OCI-LY1 (cell line): Measurements from ENCODE around the gene KIAA1328.
"Not testable (repeated sequence)": the region's sequence is repeated elsewhere in the genome, so short reads cannot be mapped to it uniquely, and the experiment has no call there.

ENCODE experiments used
- H2AFZ ChIP-seq: fragments of 200-600 bp; sonication (generic), shearing (Covaris generic); 2 replicates; pipeline ENCODE4 v1.6.0; 2014; ENCODE audit warnings: antibody characterized with exemption, mild to moderate bottlenecking, low read length
- H3F3A ChIP-seq: fragments of 200-600 bp; sonication (generic), shearing (Covaris generic); 2 replicates; pipeline ENCODE4 v1.6.0; 2014; ENCODE audit warnings: mild to moderate bottlenecking, antibody characterized with exemption, low read length, moderate library complexity; ENCODE audit not compliant: insufficient read depth
- H3K27ac ChIP-seq: fragments of 200-600 bp; sonication (generic); 2 replicates; pipeline ENCODE4 v1.5.1; 2014; ENCODE audit warnings: low read length, mixed run types, mild to moderate bottlenecking, low read depth; ENCODE audit not compliant: poor library complexity, severe bottlenecking
- H3K27me3 ChIP-seq: fragments of 200-600 bp; sonication (generic); 2 replicates; pipeline ENCODE4 v1.6.0; 2014; ENCODE audit warnings: antibody characterized with exemption, mild to moderate bottlenecking, low read length, moderate library complexity; ENCODE audit not compliant: insufficient read depth
- H3K36me3 ChIP-seq: fragments of 200-600 bp; sonication (generic); 2 replicates; pipeline ENCODE4 v1.6.1; 2014; ENCODE audit warnings: mild to moderate bottlenecking, antibody characterized with exemption, low read length, moderate library complexity, mixed read lengths; ENCODE audit not compliant: insufficient read depth
- H3K4me1 ChIP-seq: fragments of 200-600 bp; sonication (generic); 2 replicates; pipeline ENCODE4 v1.5.1; 2014; ENCODE audit warnings: mild to moderate bottlenecking, low read length, moderate library complexity; ENCODE audit not compliant: insufficient read depth, severe bottlenecking
- H3K4me2 ChIP-seq: fragments of 200-600 bp; sonication (generic), shearing (Covaris generic); 2 replicates; pipeline ENCODE4 v1.6.1; 2014; ENCODE audit warnings: low read length
- H3K4me3 ChIP-seq: fragments of 200-600 bp; sonication (generic); 2 replicates; pipeline ENCODE4 v1.5.1; 2014; ENCODE audit warnings: low read length, low read depth, mild to moderate bottlenecking, mixed read lengths; ENCODE audit not compliant: poor library complexity, severe bottlenecking
- H3K79me2 ChIP-seq: fragments of 200-600 bp; shearing (Covaris generic); 2 replicates; pipeline ENCODE4 v1.6.1; 2016; ENCODE audit warnings: mixed run types, low read length, mixed read lengths; ENCODE audit not compliant: insufficient read depth
- H3K9ac ChIP-seq: fragments of 200-600 bp; sonication (generic), shearing (Covaris generic); 2 replicates; pipeline ENCODE4 v1.6.1; 2014; ENCODE audit warnings: mild to moderate bottlenecking, low read length, mixed read lengths
- H3K9me2 ChIP-seq: fragments of 200-600 bp; sonication (generic), shearing (Covaris generic); 2 replicates; pipeline ENCODE4 v1.6.1; 2014; ENCODE audit warnings: low read depth, mild to moderate bottlenecking, low read length, mixed read lengths
- H3K9me3 ChIP-seq: fragments of 200-600 bp; shearing (Covaris generic); 2 replicates; pipeline ENCODE4 v1.6.1; 2014; ENCODE audit warnings: low read length, mixed read lengths
- H4K20me1 ChIP-seq: fragments of 200-600 bp; sonication (generic), shearing (Covaris generic); 2 replicates; pipeline ENCODE4 v1.6.0; 2016; ENCODE audit warnings: mild to moderate bottlenecking, low read length; ENCODE audit not compliant: insufficient read depth
- EZH2 ChIP-seq: fragments of 200-600 bp; sonication (generic), shearing (Covaris generic); IDR thresholded peaks from 2 replicates; pipeline ENCODE4 v1.8.0; 2017; ENCODE audit warnings: borderline replicate concordance, mixed run types, mild to moderate bottlenecking, antibody characterized with exemption, low read length, moderate library complexity, mixed read lengths
- TF ChIP-seq, protein P1 (sequence below): fragments of 200-600 bp; sonication (generic), shearing (Covaris generic); IDR thresholded peaks from 2 replicates; pipeline ENCODE4 v1.5.1; 2017; ENCODE audit warnings: mild to moderate bottlenecking, antibody characterized with exemption, low read length, moderate library complexity, mixed read lengths

Gene KIAA1328

DNA sequence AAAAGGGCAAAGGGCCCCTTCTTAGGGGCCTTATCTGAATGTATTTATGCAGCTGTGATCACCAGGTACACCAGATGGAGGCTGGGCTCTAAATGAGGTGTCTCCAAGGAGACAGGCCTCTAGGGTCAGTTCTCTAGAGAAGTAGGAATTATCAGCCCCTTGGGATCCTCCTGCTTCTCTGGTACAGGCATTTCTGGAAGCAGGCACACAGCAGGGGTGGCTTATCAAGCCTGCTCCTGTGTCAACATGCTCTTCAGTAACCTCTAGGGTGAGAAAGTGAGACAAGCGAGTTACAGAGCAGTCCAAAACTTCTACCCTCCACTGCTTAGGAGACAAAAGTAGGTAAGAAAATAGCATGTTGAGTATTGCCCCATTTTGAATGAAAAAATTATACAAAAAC, 13.9 kb upstream of the KIAA1328 start:
- H3K4me2 ChIP-seq: no peak overlapping the region
- no peak overlapping the region for H3K9ac ChIP-seq
- no peaks in the 10 kb centered on the region for H3K4me1 ChIP-seq
- H3F3A ChIP-seq: no peaks in the 10 kb centered on the region; the same call in 1 of the 2 replicates
- H3K27me3 ChIP-seq: no peaks in the 10 kb centered on the region
- H3K4me3 ChIP-seq: no peak overlapping the region
- no peak overlapping the region for H3K27ac ChIP-seq
- no peaks in the 10 kb centered on the region for H4K20me1 ChIP-seq
- TF ChIP-seq, protein P1, sequence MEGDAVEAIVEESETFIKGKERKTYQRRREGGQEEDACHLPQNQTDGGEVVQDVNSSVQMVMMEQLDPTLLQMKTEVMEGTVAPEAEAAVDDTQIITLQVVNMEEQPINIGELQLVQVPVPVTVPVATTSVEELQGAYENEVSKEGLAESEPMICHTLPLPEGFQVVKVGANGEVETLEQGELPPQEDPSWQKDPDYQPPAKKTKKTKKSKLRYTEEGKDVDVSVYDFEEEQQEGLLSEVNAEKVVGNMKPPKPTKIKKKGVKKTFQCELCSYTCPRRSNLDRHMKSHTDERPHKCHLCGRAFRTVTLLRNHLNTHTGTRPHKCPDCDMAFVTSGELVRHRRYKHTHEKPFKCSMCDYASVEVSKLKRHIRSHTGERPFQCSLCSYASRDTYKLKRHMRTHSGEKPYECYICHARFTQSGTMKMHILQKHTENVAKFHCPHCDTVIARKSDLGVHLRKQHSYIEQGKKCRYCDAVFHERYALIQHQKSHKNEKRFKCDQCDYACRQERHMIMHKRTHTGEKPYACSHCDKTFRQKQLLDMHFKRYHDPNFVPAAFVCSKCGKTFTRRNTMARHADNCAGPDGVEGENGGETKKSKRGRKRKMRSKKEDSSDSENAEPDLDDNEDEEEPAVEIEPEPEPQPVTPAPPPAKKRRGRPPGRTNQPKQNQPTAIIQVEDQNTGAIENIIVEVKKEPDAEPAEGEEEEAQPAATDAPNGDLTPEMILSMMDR: no peak
- no peak for TF ChIP-seq EZH2
- no peaks in the 10 kb centered on the region for H3K79me2 ChIP-seq
- H3K9me2 ChIP-seq: no peaks in the 10 kb centered on the region
- peaks cover 77% of the 10 kb centered on the region for H3K36me3 ChIP-seq
- H2AFZ ChIP-seq: no peak overlapping the region
- H3K9me3 ChIP-seq: no peaks in the 10 kb centered on the region

DNA sequence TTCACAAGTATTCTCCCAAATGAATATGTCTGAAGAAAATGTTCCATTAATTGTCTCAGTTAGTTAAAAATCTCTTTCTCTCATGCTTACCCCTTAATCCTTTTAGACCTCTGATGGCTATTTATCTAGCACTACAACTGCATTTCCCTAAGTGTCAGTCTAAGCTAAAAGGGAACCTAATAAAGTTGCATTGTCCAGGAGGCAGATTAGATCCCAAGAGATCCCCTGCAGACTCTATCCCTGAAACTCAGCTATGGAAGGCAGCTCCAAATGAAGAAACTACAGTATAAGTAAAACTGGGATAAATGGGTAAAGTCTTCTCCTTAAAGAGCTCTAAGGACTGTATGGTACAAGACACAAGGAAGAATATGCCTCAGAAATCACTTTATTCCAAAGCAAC, 12.8 kb upstream of the KIAA1328 start:
- not testable (repeated sequence) for H3F3A ChIP-seq, H3K79me2 ChIP-seq, H2AFZ ChIP-seq, H3K9ac ChIP-seq, H3K27me3 ChIP-seq, H4K20me1 ChIP-seq, H3K9me3 ChIP-seq, H3K27ac ChIP-seq, H3K4me3 ChIP-seq, H3K4me1 ChIP-seq, H3K9me2 ChIP-seq, H3K4me2 ChIP-seq
- H3K36me3 ChIP-seq: peaks cover 74% of the 10 kb centered on the region

DNA sequence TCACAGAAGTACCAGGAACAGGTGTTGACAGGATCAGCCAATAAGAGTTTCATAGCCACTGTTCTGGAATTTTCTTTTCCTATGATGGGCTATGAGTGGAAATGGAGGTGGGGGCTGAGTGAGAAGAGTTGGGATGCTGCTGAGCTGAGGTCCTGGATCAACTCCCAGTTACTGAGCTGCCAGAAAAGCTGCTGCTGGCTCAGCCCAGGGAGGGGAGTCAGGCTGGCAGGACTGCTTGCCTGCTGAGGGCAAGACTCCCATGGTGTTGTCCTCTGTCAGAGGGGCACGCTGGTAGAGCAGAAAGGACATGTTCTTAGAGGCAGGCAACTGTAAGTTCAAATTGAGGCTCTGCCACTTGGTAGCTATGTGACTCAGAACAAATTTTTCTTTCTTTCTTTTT, 11.9 kb upstream of the KIAA1328 start:
- Histone ChIP-seq H2AFZ (no peak overlapping the region), H3K27ac (no peak overlapping the region), H4K20me1 (no peaks in the 10 kb centered on the region), H3K9me2 (no peaks in the 10 kb centered on the region), H3K4me1 (no peaks in the 10 kb centered on the region), H3K9me3 (no peaks in the 10 kb centered on the region), H3K4me3 (no peak overlapping the region), H3F3A (no peaks in the 10 kb centered on the region; the same call in 1 of the 2 replicates), H3K4me2 (no peak overlapping the region), H3K27me3 (no peaks in the 10 kb centered on the region), H3K9ac (no peak overlapping the region), H3K36me3 (peaks cover 84% of the 10 kb centered on the region), H3K79me2 (no peaks in the 10 kb centered on the region)
- TF ChIP-seq, protein P1: no peak
- TF ChIP-seq EZH2: no peak

DNA sequence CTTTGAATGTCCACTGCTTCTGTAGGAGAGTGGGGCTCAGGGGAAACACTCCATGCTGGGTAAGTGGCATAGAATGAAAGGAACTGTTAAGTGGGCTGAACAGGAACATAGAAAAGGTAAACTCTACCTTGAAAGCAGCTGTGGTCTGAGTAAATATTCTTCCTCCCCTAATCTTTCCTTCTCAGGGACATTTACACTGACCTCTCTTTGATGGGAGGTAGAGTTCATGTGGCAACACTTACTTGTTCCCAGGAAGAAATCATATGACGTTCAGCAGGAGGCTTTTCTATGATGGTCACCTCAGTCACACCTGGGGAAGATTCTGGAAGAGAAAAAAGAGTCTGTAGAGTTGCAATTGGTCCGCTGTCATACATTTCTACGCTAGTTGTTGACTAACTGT, 10.3 kb upstream of the KIAA1328 start:
- Histone ChIP-seq H3K4me2 (no peak overlapping the region), H3K9ac (no peak overlapping the region), H2AFZ (no peak overlapping the region), H3K9me3 (no peaks in the 10 kb centered on the region), H3F3A (no peaks in the 10 kb centered on the region; the same call in 1 of the 2 replicates), H3K36me3 (peaks cover 89% of the 10 kb centered on the region), H3K79me2 (no peaks in the 10 kb centered on the region), H3K27me3 (no peaks in the 10 kb centered on the region), H3K27ac (no peak overlapping the region), H4K20me1 (no peaks in the 10 kb centered on the region), H3K4me1 (no peaks in the 10 kb centered on the region), H3K4me3 (no peak overlapping the region), H3K9me2 (no peaks in the 10 kb centered on the region)
- TF ChIP-seq, protein P1: no peak
- TF ChIP-seq EZH2: no peak
